Calu3 (cell line): ENCODE data around the gene MAP4K2. TPM values are rescaled to one million over a fixed set of nuclear protein-coding genes. Genes with fewer than 3 reads are reported as not detected.

Source experiments
- BruUV-seq: library from RNA; stranded (reverse); fragments of 400-500 nt; replicated peaks from 2 replicates; lab custom pipeline; 2021; lab: Mats Ljungman, UMichigan
- CTCF ChIA-PET: fragments of 300-600 bp; sonication (Branson Sonifier 250); formaldehyde crosslinking; loops from one replicate; lab custom pipeline; 2022; ENCODE audit warnings: antibody characterized with exemption; lab: Charles Lee
- DNase-seq: peaks from one replicate; pipeline ENCODE4 v3.0.0; 2022
- H3K27ac Mint-ChIP-seq: one replicate; pipeline ENCODE4 v1.8.0; 2022; ENCODE audit warnings: mixed read lengths; ENCODE audit not compliant: unreplicated experiment
- H3K27me3 Mint-ChIP-seq: one replicate; pipeline ENCODE4 v1.8.0; 2022; ENCODE audit warnings: mixed read lengths; ENCODE audit not compliant: unreplicated experiment
- H3K36me3 Mint-ChIP-seq: one replicate; pipeline ENCODE4 v1.8.0; 2022; ENCODE audit warnings: mild to moderate bottlenecking, moderate library complexity, mixed read lengths; ENCODE audit not compliant: insufficient read depth, unreplicated experiment
- H3K4me1 Mint-ChIP-seq: one replicate; pipeline ENCODE4 v1.8.0; 2022; ENCODE audit warnings: mild to moderate bottlenecking, low read depth, mixed read lengths; ENCODE audit not compliant: unreplicated experiment
- H3K4me3 Mint-ChIP-seq: one replicate; pipeline ENCODE4 v1.8.0; 2022; ENCODE audit warnings: mild to moderate bottlenecking, low read depth, moderate library complexity, mixed read lengths; ENCODE audit not compliant: unreplicated experiment
- H3K9me3 Mint-ChIP-seq: one replicate; pipeline ENCODE4 v1.8.0; 2022; ENCODE audit warnings: low read depth, mixed read lengths; ENCODE audit not compliant: unreplicated experiment
- CTCF ChIP-seq: fragments of 200-600 bp; IDR thresholded peaks from one replicate; pipeline ENCODE4 v1.8.0; 2022; ENCODE audit warnings: antibody characterized with exemption; ENCODE audit not compliant: unreplicated experiment
- intact Hi-C: fragments of 100-400 bp; cut with micrococcal nuclease; formaldehyde crosslinking; loops from one replicate; pipeline ENCODE4 v1.10.0; 2022; ENCODE audit not compliant: unreplicated experiment
- total RNA-seq: library from RNA; stranded (reverse); gene quantifications from 2 replicates; pipeline ENCODE4 v1.2.3, GENCODE V29; 2022

MAP4K2 gene
- total RNA-seq, 1 experiment from 2014 or later = 17.4 TPM

- Mint-ChIP-seq H3K27me3 (no peaks in the 10 kb centered on the region), H3K9me3 (no peaks in the 10 kb centered on the region), H3K4me3 (no peak overlapping the region), H3K27ac (peak overlapping the region; percentile 41), H3K4me1 (peaks cover 21% of the 10 kb centered on the region), H3K36me3 (peaks cover 88% of the 10 kb centered on the region)
- no peak for TF ChIP-seq CTCF
- DNase-seq = no peak
- BruUV-seq = no TSS peak
- CTCF ChIA-PET = no interaction called here
- intact Hi-C loops = no loop called here
These were observed 37.0 kb downstream of the MAP4K2 start for GRCh38 chr11:64765851-64766665.

- intact Hi-C loops = no loop called here
- Mint-ChIP-seq H3K36me3 (peaks cover 88% of the 10 kb centered on the region), H3K4me3 (no peak overlapping the region), H3K27ac (no peak overlapping the region), H3K27me3 (no peaks in the 10 kb centered on the region), H3K4me1 (peaks cover 21% of the 10 kb centered on the region), H3K9me3 (no peaks in the 10 kb centered on the region)
- BruUV-seq = no TSS peak
- no peak for TF ChIP-seq CTCF
- CTCF ChIA-PET = no interaction called here
- no peak for DNase-seq
These were observed 37.6 kb downstream of the MAP4K2 start for GRCh38 chr11:64765291-64765850.

- peaks cover 21% of the 10 kb centered on the region for H3K4me1 Mint-ChIP-seq
- CTCF ChIA-PET = no interaction called here
- H3K36me3 Mint-ChIP-seq = peaks cover 89% of the 10 kb centered on the region
- no peak for DNase-seq
- no peaks in the 10 kb centered on the region for H3K9me3 Mint-ChIP-seq
- H3K27ac Mint-ChIP-seq = no peak overlapping the region
- no peak overlapping the region for H3K4me3 Mint-ChIP-seq
- intact Hi-C loops = no loop called here
- BruUV-seq = TSS peak; percentile 21
- TF ChIP-seq CTCF = no peak
- no peaks in the 10 kb centered on the region for H3K27me3 Mint-ChIP-seq
These were observed 38.3 kb downstream of the MAP4K2 start for GRCh38 chr11:64764753-64765152.

GRCh38 chr11:64764040-64764611, 38.9 kb downstream of the MAP4K2 start:
- H3K36me3 Mint-ChIP-seq = peaks cover 87% of the 10 kb centered on the region
- H3K4me3 Mint-ChIP-seq = no peak overlapping the region
- DNase-seq = no peak
- no peaks in the 10 kb centered on the region for H3K9me3 Mint-ChIP-seq
- intact Hi-C loops = no loop called here
- peaks cover 21% of the 10 kb centered on the region for H3K4me1 Mint-ChIP-seq
- CTCF ChIA-PET = no interaction called here
- H3K27me3 Mint-ChIP-seq = no peaks in the 10 kb centered on the region
- TF ChIP-seq CTCF = no peak
- no TSS peak for BruUV-seq
- no peak overlapping the region for H3K27ac Mint-ChIP-seq
